OCI-LY3 (cell line): ENCODE data around the gene C9.
"Not testable (repeated sequence)": the region's sequence is repeated elsewhere in the genome, so short reads cannot be mapped to it uniquely, and the experiment has no call there.

Experiments
- H2AFZ ChIP-seq: fragments of 200-600, 300-600 bp; shearing (Covaris generic); 2 replicates; pipeline ENCODE4 v1.6.0; 2014; ENCODE audit warnings: antibody characterized with exemption, low read depth, low read length
- H3K27ac ChIP-seq: fragments of 200-600, 300-600 bp; sonication (generic); 2 replicates; pipeline ENCODE4 v1.5.1; 2014; ENCODE audit warnings: mild to moderate bottlenecking, low read length, moderate library complexity, mixed read lengths
- H3K27me3 ChIP-seq: fragments of 200-600, 300-600 bp; sonication (generic); 2 replicates; pipeline ENCODE4 v1.6.1; 2014; ENCODE audit warnings: low read depth, low read length, mixed read lengths
- H3K36me3 ChIP-seq: fragments of 200-600, 300-600 bp; sonication (generic); replicated peaks from 2 replicates; pipeline ENCODE3; 2014; ENCODE audit warnings: low read depth, low read length, mixed read lengths
- H3K4me1 ChIP-seq: fragments of 300-600, 200-600 bp; sonication (generic); 2 replicates; pipeline ENCODE4 v1.6.1; 2014; ENCODE audit warnings: low read length, mixed read lengths
- H3K4me2 ChIP-seq: fragments of 200-600, 300-600 bp; sonication (generic); 2 replicates; pipeline ENCODE4 v1.6.1; 2014; ENCODE audit warnings: low read length, mixed read lengths
- H3K4me3 ChIP-seq: fragments of 300-600, 200-600 bp; sonication (generic); 2 replicates; pipeline ENCODE4 v1.5.1; 2014; ENCODE audit warnings: antibody characterized with exemption, mild to moderate bottlenecking, low read length, moderate library complexity
- H3K79me2 ChIP-seq: fragments of 300-600, 200-600 bp; shearing (Covaris generic); 2 replicates; pipeline ENCODE4 v1.6.1; 2014; ENCODE audit warnings: mild to moderate bottlenecking, low read length, mixed read lengths
- H3K9ac ChIP-seq: fragments of 300-600, 200-600 bp; shearing (Covaris generic); 2 replicates; pipeline ENCODE4 v1.6.0; 2014; ENCODE audit warnings: mild to moderate bottlenecking, low read length, moderate library complexity
- H3K9me3 ChIP-seq: fragments of 200-600, 300-600 bp; shearing (Covaris generic); 2 replicates; pipeline ENCODE4 v1.6.1; 2014; ENCODE audit warnings: low read length, mixed read lengths; ENCODE audit not compliant: insufficient read depth
- H4K20me1 ChIP-seq: fragments of 200-600, 300-600 bp; sonication (generic); 2 replicates; pipeline ENCODE4 v1.6.1; 2016; ENCODE audit warnings: low read length, mixed read lengths; ENCODE audit not compliant: insufficient read depth
- EZH2phosphoT487 ChIP-seq: fragments of 200-600 bp; shearing (Covaris generic); IDR thresholded peaks from 2 replicates; pipeline ENCODE4 v1.6.1; 2018; ENCODE audit warnings: antibody characterized with exemption, mixed run types, low read depth
- TF ChIP-seq, protein P1 (sequence below): fragments of 200-600, 300-600 bp; sonication (generic); IDR thresholded peaks from 2 replicates; pipeline ENCODE4 v1.5.1; 2014; ENCODE audit warnings: antibody characterized with exemption, low read length, low read depth

The C9 gene

DNA sequence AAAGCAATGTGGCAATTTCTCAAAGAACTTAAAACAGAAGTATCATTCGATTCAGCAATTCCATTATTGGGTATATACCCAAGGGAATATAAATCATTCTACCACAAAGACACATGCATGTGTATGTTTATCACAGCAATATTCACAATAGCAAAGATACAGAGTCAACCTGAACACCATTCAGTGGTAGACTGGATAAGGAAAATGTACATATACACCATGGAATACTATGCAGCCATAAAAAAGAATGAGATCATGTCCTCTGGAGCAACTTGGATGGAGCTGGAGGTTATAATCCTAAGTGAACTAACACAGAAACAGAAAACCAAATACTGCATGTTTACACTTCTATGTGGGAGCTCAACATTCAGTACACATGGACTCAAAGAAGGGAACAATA is 123.5 kb downstream of the C9 start:
- Histone ChIP-seq H4K20me1 (no peaks in the 10 kb centered on the region), H3K9me3 (no peaks in the 10 kb centered on the region), H3K79me2 (no peaks in the 10 kb centered on the region), H3K36me3 (no peaks in the 10 kb centered on the region), H3K4me2 (no peak overlapping the region), H3K27me3 (no peaks in the 10 kb centered on the region), H3K4me1 (no peaks in the 10 kb centered on the region), H2AFZ (no peak overlapping the region), H3K9ac (no peak overlapping the region), H3K27ac (no peak overlapping the region), H3K4me3 (no peak overlapping the region)
- TF ChIP-seq, protein P1, sequence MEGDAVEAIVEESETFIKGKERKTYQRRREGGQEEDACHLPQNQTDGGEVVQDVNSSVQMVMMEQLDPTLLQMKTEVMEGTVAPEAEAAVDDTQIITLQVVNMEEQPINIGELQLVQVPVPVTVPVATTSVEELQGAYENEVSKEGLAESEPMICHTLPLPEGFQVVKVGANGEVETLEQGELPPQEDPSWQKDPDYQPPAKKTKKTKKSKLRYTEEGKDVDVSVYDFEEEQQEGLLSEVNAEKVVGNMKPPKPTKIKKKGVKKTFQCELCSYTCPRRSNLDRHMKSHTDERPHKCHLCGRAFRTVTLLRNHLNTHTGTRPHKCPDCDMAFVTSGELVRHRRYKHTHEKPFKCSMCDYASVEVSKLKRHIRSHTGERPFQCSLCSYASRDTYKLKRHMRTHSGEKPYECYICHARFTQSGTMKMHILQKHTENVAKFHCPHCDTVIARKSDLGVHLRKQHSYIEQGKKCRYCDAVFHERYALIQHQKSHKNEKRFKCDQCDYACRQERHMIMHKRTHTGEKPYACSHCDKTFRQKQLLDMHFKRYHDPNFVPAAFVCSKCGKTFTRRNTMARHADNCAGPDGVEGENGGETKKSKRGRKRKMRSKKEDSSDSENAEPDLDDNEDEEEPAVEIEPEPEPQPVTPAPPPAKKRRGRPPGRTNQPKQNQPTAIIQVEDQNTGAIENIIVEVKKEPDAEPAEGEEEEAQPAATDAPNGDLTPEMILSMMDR, result no peak
- TF ChIP-seq EZH2phosphoT487, result no peak

DNA sequence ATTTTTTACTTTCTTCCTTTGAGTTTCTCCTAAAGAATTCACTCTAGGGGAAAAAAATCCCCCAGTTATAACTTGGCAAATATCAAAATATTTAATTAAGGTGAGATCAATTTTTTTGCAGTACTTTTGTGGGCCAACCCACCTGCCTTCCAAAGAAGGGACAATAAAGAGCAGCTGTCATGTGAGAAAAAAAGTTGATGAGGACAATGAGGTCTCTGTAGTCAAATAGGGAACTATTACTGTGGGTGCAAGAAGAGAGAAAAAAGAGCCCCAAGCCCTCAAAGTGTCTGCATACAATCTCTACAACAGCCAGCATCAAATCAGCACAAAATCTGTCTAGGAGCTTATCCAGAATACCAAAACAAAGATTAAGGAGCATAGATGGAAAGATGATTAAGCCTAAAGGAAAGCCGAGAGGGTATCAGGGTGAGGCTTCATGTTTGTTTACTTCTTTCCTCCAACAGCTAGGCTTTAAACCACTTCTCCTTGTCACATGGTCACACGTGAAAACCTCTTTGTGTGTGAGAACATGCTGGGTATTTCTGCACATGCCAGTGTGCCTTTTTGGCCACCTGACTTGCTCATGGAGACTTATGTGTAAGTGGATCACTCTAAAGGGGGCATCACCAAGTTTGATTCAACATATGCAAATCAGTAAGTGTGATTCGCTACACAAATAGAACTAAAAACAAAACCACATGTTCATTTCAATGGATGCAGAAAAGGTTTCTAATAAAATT is 125.8 kb downstream of the C9 start:
- no peak overlapping the region for H3K27ac ChIP-seq
- no peaks in the 10 kb centered on the region for H3K79me2 ChIP-seq
- TF ChIP-seq EZH2phosphoT487, result no peak
- TF ChIP-seq, protein P1, result no peak
- H3K9me3 ChIP-seq, result no peaks in the 10 kb centered on the region
- H4K20me1 ChIP-seq, result no peaks in the 10 kb centered on the region
- no peak overlapping the region for H3K4me2 ChIP-seq
- no peak overlapping the region for H2AFZ ChIP-seq
- H3K9ac ChIP-seq, result no peak overlapping the region
- H3K4me1 ChIP-seq, result no peaks in the 10 kb centered on the region
- no peak overlapping the region for H3K4me3 ChIP-seq
- H3K27me3 ChIP-seq, result no peaks in the 10 kb centered on the region
- H3K36me3 ChIP-seq, result no peaks in the 10 kb centered on the region

DNA sequence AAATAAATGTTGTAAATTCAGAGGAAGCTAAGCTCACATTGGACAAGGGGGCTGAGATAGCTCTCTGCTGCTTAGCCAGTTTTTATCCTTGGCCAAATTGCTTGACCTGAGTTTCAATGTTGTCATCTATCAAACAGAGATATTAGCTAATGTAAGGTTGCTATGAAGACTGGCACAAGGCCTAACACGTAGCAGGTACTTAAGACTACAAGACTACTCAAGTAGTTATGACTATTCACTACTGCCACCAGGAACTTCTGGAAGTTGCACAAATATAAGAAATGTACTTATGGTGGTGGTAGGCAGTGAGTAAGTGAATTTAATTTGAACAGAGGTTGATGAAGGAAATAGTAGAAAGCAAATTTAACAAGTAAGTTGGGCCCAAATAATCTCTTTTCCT is 127.6 kb downstream of the C9 start:
- no peaks in the 10 kb centered on the region for H4K20me1 ChIP-seq
- H3K4me1 ChIP-seq, result no peaks in the 10 kb centered on the region
- H2AFZ ChIP-seq, result no peak overlapping the region
- no peak for TF ChIP-seq EZH2phosphoT487
- TF ChIP-seq, protein P1, result no peak
- H3K36me3 ChIP-seq, result no peaks in the 10 kb centered on the region
- H3K4me2 ChIP-seq, result no peak overlapping the region
- no peak overlapping the region for H3K9ac ChIP-seq
- no peaks in the 10 kb centered on the region for H3K9me3 ChIP-seq
- H3K27me3 ChIP-seq, result no peaks in the 10 kb centered on the region
- H3K79me2 ChIP-seq, result no peaks in the 10 kb centered on the region
- no peak overlapping the region for H3K4me3 ChIP-seq
- no peak overlapping the region for H3K27ac ChIP-seq

DNA sequence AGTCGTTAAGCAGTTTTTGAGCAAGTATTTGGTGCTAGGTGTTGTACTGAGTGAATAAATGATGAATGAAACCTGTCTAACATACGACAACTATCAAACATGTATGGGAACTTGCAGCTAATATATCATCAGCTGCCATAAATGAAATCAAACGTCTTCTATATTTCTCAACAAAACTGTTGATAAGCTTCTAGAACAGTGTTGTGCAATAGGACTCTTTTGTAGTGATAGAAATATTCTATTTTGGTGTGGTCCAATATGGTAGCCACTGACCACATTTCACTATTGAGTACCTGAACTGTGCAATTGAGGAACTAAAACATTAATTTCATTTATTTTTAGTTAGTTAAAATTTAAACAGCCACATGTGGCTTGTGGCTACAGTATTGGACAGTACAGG is 128.6 kb downstream of the C9 start:
- Histone ChIP-seq H3K4me2 (no peak overlapping the region), H3K9me3 (no peaks in the 10 kb centered on the region), H3K27ac (no peak overlapping the region), H4K20me1 (no peaks in the 10 kb centered on the region), H3K79me2 (no peaks in the 10 kb centered on the region), H3K27me3 (no peaks in the 10 kb centered on the region), H3K4me1 (no peaks in the 10 kb centered on the region), H2AFZ (no peak overlapping the region), H3K4me3 (no peak overlapping the region), H3K36me3 (no peaks in the 10 kb centered on the region), H3K9ac (no peak overlapping the region)
- TF ChIP-seq, protein P1, result no peak
- TF ChIP-seq EZH2phosphoT487, result no peak

DNA sequence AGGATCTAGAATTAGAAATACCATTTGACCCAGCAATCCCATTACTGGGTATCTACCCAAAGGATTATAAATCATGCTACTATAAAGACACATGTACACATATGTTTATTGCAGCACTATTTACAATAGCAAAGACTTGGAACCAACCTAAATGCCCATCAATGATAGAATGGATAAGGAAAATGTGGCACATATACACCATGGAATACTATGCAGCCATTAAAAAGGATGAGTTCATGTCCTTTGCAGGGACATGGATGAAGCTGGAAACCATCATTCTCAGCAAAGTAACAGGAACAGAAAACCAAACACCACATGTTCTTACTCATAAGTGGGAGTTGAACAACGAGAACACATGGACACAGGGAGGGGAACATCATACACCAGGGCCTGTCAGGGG is 129.8 kb downstream of the C9 start:
- H3K36me3 ChIP-seq, H3K27me3 ChIP-seq, H4K20me1 ChIP-seq, H3K79me2 ChIP-seq, H3K4me3 ChIP-seq, H3K9ac ChIP-seq, H3K4me2 ChIP-seq, H3K27ac ChIP-seq, H3K9me3 ChIP-seq, H3K4me1 ChIP-seq, H2AFZ ChIP-seq: not testable (repeated sequence)
